Parathyroid adenoma (tissue), 2 donors: ENCODE measurements around the gene KCND1.

ENCODE experiments used
- H2AFZ ChIP-seq: fragments of 300-600 bp; sonication (generic); one replicate; pipeline ENCODE4 v1.7.0; 2017; ENCODE audit warnings: antibody characterized with exemption, mild to moderate bottlenecking
- H3K27ac ChIP-seq: fragments of 300-600 bp; sonication (generic); one replicate; pipeline ENCODE4 v1.7.0; 2017
- H3K27me3 ChIP-seq: fragments of 300-600 bp; sonication (generic); one replicate; pipeline ENCODE4 v1.7.0; 2017; ENCODE audit warnings: low read length; ENCODE audit not compliant: control insufficient read depth, insufficient read depth
- H3K36me3 ChIP-seq: fragments of 300-600 bp; sonication (generic); one replicate; pipeline ENCODE4 v1.7.0; 2017; ENCODE audit warnings: low read length; ENCODE audit not compliant: control insufficient read depth, insufficient read depth
- H3K4me1 ChIP-seq: fragments of 300-600 bp; sonication (generic); one replicate; pipeline ENCODE4 v1.7.0; 2017; ENCODE audit warnings: control low read depth
- H3K4me2 ChIP-seq: fragments of 300-600 bp; sonication (generic); one replicate; pipeline ENCODE4 v1.7.0; 2017; ENCODE audit warnings: low read length
- H3K4me3 ChIP-seq: fragments of 300-600 bp; sonication (generic); one replicate; pipeline ENCODE4 v1.7.0; 2017; ENCODE audit warnings: low read depth, low read length
- H3K79me2 ChIP-seq: fragments of 300-600 bp; sonication (generic); one replicate; pipeline ENCODE4 v1.7.0; 2017; ENCODE audit warnings: control low read depth
- H3K9ac ChIP-seq: fragments of 300-600 bp; sonication (generic); one replicate; pipeline ENCODE4 v1.7.0; 2017; ENCODE audit warnings: mild to moderate bottlenecking
- H3K9me3 ChIP-seq: fragments of 300-600 bp; sonication (generic); one replicate; pipeline ENCODE4 v1.7.0; 2017; ENCODE audit warnings: low read length; ENCODE audit not compliant: control insufficient read depth
- CTCF ChIP-seq: fragments of 300-600 bp; sonication (generic); IDR thresholded peaks from one replicate; pipeline ENCODE4 v1.7.0; 2017; ENCODE audit warnings: antibody characterized with exemption, mild to moderate bottlenecking
- donor health status: primary hyperparathyroidism.

The KCND1 gene

GRCh38 chrX:48913605-48914366 is 57.9 kb downstream of the KCND1 start:
- no peak for TF ChIP-seq CTCF
- Histone ChIP-seq H3K27ac (no peak overlapping the region), H3K36me3 (no peaks in the 10 kb centered on the region)

GRCh38 chrX:48911412-48912182 is 60.0 kb downstream of the KCND1 start, which contains the start of gene SLC35A2:
Gene SLC35A2, minus strand, starts transcription at chrX:48911646. Its CDS starts 10 bp downstream, at chrX:48911636.
- Histone ChIP-seq H2AFZ (peak within 1 kb of the TSS; percentile 80), H3K27me3 (no peaks in the 10 kb centered on the region)

More at GRCh38 chrX:48913605-48914366, 57.9 kb downstream of the KCND1 start:
- Histone ChIP-seq H3K9ac (no peak overlapping the region), H3K4me2 (no peak overlapping the region), H3K4me1 (peaks cover 7% of the 10 kb centered on the region), H3K79me2 (peaks cover 10% of the 10 kb centered on the region), H3K9me3 (no peaks in the 10 kb centered on the region), H2AFZ (no peak overlapping the region), H3K4me3 (no peak overlapping the region), H3K27me3 (no peaks in the 10 kb centered on the region)

More at GRCh38 chrX:48911412-48912182, 60.0 kb downstream of the KCND1 start, which contains the start of gene SLC35A2:
- Histone ChIP-seq H3K79me2 (peaks cover 10% of the 10 kb centered on the region), H3K4me3 (peak within 1 kb of the TSS; percentile 72), H3K36me3 (no peaks in the 10 kb centered on the region), H3K4me1 (peaks cover 4% of the 10 kb centered on the region), H3K9me3 (no peaks in the 10 kb centered on the region), H3K27ac (peak within 1 kb of the TSS; percentile 92), H3K9ac (no peak within 1 kb of the TSS), H3K4me2 (peak within 1 kb of the TSS; percentile 73)
- TF ChIP-seq CTCF = no peak
